ENCODE results near the gene NCS1.

The NCS1 gene

GRCh38 chr9:130215341-130216119 is 43.3 kb downstream of the NCS1 start:
- no peak for DNase-seq

- no peak for DNase-seq
Measured at GRCh38 chr9:130217838-130218237, 45.6 kb downstream of the NCS1 start.

- no peak for DNase-seq
Measured at GRCh38 chr9:130219661-130220096, 47.5 kb downstream of the NCS1 start.

- DNase-seq, result no peak
Measured at GRCh38 chr9:130220352-130220751, 48.1 kb downstream of the NCS1 start.

GRCh38 chr9:130222833-130223232 is 50.6 kb downstream of the NCS1 start:
- no peak for DNase-seq

GRCh38 chr9:130225071-130225470 is 52.9 kb downstream of the NCS1 start:
- no peak for DNase-seq

- no peak for DNase-seq
Measured at GRCh38 chr9:130225586-130225985, 53.4 kb downstream of the NCS1 start.

GRCh38 chr9:130226112-130226511 is 53.9 kb downstream of the NCS1 start:
- DNase-seq, result no peak

GRCh38 chr9:130227833-130228232 is 55.6 kb downstream of the NCS1 start:
- no peak for DNase-seq

GRCh38 chr9:130229759-130230158 is 57.6 kb downstream of the NCS1 start:
- DNase-seq, result no peak

GRCh38 chr9:130230631-130231030 is 58.4 kb downstream of the NCS1 start:
- no peak for DNase-seq

- no peak for DNase-seq
Measured at GRCh38 chr9:130232899-130233586, 60.8 kb downstream of the NCS1 start.

- DNase-seq, result no peak
Measured at GRCh38 chr9:130233587-130233945, 61.4 kb downstream of the NCS1 start.

GRCh38 chr9:130234340-130235260 is 62.4 kb downstream of the NCS1 start:
- DNase-seq, result no peak

- DNase-seq, result peak; percentile 34
Measured at GRCh38 chr9:130235558-130236435, 63.6 kb downstream of the NCS1 start.

GRCh38 chr9:130236436-130236985 is 64.3 kb downstream of the NCS1 start:
- no peak for DNase-seq

GRCh38 chr9:130237076-130237475 is 64.9 kb downstream of the NCS1 start:
- DNase-seq, result no peak

GRCh38 chr9:130237763-130238524 is 65.7 kb downstream of the NCS1 start:
- DNase-seq, result no peak

- no peak for DNase-seq
Measured at GRCh38 chr9:130239363-130239695, 67.1 kb downstream of the NCS1 start.

- no peak for DNase-seq
Measured at GRCh38 chr9:130239741-130240241, 67.6 kb downstream of the NCS1 start.
